Neuronal stem cell (in vitro differentiated cells): ENCODE measurements around the gene RTP5.

ENCODE experiments used
- DNase-seq: peaks from one replicate; pipeline ENCODE4 v3.0.0-alpha.2; 2013; ENCODE audit warnings: low spot score
- H2AFZ ChIP-seq: one replicate; pipeline ENCODE4 v1.6.1; 2013; ENCODE audit warnings: mild to moderate bottlenecking, low read length, inconsistent platforms
- H2AK5ac ChIP-seq: 2 replicates; pipeline ENCODE4 v1.6.1; 2013; ENCODE audit warnings: low read depth, mild to moderate bottlenecking, inconsistent platforms, low read length, moderate library complexity, mixed read lengths
- H2BK120ac ChIP-seq: 2 replicates; pipeline ENCODE4 v1.6.1; 2013; ENCODE audit warnings: low read depth, mild to moderate bottlenecking, inconsistent platforms, low read length, moderate library complexity, mixed read lengths
- H2BK12ac ChIP-seq: one replicate; pipeline ENCODE4 v1.6.1; 2013; ENCODE audit warnings: low read length, inconsistent platforms
- H2BK15ac ChIP-seq: 2 replicates; pipeline ENCODE4 v1.6.1; 2013; ENCODE audit warnings: mild to moderate bottlenecking, low read length, inconsistent platforms, mixed read lengths
- H2BK5ac ChIP-seq: one replicate; pipeline ENCODE4 v1.6.1; 2013; ENCODE audit warnings: inconsistent platforms, mild to moderate bottlenecking, low read length, moderate library complexity
- H3K14ac ChIP-seq: one replicate; pipeline ENCODE4 v1.6.1; 2013; ENCODE audit warnings: low read length, inconsistent platforms
- H3K18ac ChIP-seq: 2 replicates; pipeline ENCODE4 v1.6.1; 2013; ENCODE audit warnings: low read length, inconsistent platforms
- H3K23ac ChIP-seq: 2 replicates; pipeline ENCODE4 v1.6.1; 2013; ENCODE audit warnings: low read depth, mild to moderate bottlenecking, mixed read lengths, low read length, inconsistent platforms; ENCODE audit not compliant: poor library complexity
- H3K27ac ChIP-seq: replicated peaks from 3 replicates; pipeline ENCODE4 v1.5.1; 2013; ENCODE audit warnings: low read length, inconsistent platforms
- H3K27me3 ChIP-seq, 3 experiments: 2 replicates each; pipeline ENCODE4 v1.6.1; 2013; ENCODE audit warnings: low read length in 3 of 3, mild to moderate bottlenecking in 2 of 3, inconsistent platforms in 1 of 3, low read depth in 1 of 3, mixed read lengths in 1 of 3, moderate library complexity in 1 of 3; ENCODE audit not compliant: control insufficient read depth in 3 of 3, insufficient read depth in 3 of 3
- H3K36me3 ChIP-seq, 2 donors: replicated peaks in 1 of 2; 2 replicates each; pipeline ENCODE4 v1.6.1; 2013; ENCODE audit warnings: low read length in 2 of 2; ENCODE audit not compliant: control insufficient read depth in 2 of 2, insufficient read depth in 2 of 2
- H3K4ac ChIP-seq: 2 replicates; pipeline ENCODE4 v1.6.1; 2013; ENCODE audit warnings: inconsistent platforms, mild to moderate bottlenecking, low read length, moderate library complexity
- H3K4me1 ChIP-seq, 2 donors: 1 replicate in 1 of 2; 2 replicates in 1 of 2; pipeline ENCODE4 v1.6.1; 2013; ENCODE audit warnings: low read length in 2 of 2, low read depth in 1 of 2; ENCODE audit not compliant: control insufficient read depth in 2 of 2, insufficient read depth in 1 of 2
- H3K4me2 ChIP-seq: one replicate; pipeline ENCODE4 v1.6.1; 2013; ENCODE audit warnings: mild to moderate bottlenecking, low read length, inconsistent platforms; ENCODE audit not compliant: insufficient read depth, poor library complexity, severe bottlenecking
- H3K4me3 ChIP-seq, 2 donors: 2 replicates each; pipeline ENCODE4 v1.5.1; 2013; ENCODE audit warnings: low read length in 2 of 2, mild to moderate bottlenecking in 2 of 2, inconsistent platforms in 1 of 2, moderate library complexity in 1 of 2
- H3K79me1 ChIP-seq: one replicate; pipeline ENCODE4 v1.6.1; 2013; ENCODE audit warnings: low read depth, mild to moderate bottlenecking, inconsistent platforms, low read length, moderate library complexity
- H3K9ac ChIP-seq: one replicate; pipeline ENCODE4 v1.6.1; 2013; ENCODE audit warnings: mild to moderate bottlenecking, low read depth, low read length, inconsistent platforms; ENCODE audit not compliant: poor library complexity
- H3K9me3 ChIP-seq, 2 donors: replicated peaks in 1 of 2; 2 replicates each; pipeline versions ENCODE3 to v1.6.1; 2013; ENCODE audit warnings: low read length in 2 of 2, mild to moderate bottlenecking in 2 of 2, inconsistent platforms in 1 of 2, low read depth in 1 of 2, mixed read lengths in 1 of 2, moderate library complexity in 1 of 2; ENCODE audit not compliant: control insufficient read depth in 2 of 2, insufficient read depth in 1 of 2
- H4K8ac ChIP-seq: one replicate; pipeline ENCODE4 v1.6.1; 2013; ENCODE audit warnings: low read depth, mild to moderate bottlenecking, inconsistent platforms, low read length, moderate library complexity
- H4K91ac ChIP-seq: one replicate; pipeline ENCODE4 v1.6.1; 2013; ENCODE audit warnings: low read length, low read depth, mild to moderate bottlenecking, inconsistent platforms; ENCODE audit not compliant: poor library complexity
- WGBS, 2 donors: extraction: QIAGEN DNeasy Blood & Tissue Kit; methylation state at CpG; one replicate each; pipeline ENCODE4 v1.1.7; 2013; ENCODE audit warnings: missing lambda C conversion rate in 2 of 2, mixed read lengths in 1 of 2; ENCODE audit not compliant: insufficient read length in 2 of 2, insufficient replicate concordance in 1 of 2; ENCODE audit errors: extremely low coverage in 2 of 2; 5-methylcytosine and 5-hydroxymethylcytosine counted together

Gene RTP5

DNA sequence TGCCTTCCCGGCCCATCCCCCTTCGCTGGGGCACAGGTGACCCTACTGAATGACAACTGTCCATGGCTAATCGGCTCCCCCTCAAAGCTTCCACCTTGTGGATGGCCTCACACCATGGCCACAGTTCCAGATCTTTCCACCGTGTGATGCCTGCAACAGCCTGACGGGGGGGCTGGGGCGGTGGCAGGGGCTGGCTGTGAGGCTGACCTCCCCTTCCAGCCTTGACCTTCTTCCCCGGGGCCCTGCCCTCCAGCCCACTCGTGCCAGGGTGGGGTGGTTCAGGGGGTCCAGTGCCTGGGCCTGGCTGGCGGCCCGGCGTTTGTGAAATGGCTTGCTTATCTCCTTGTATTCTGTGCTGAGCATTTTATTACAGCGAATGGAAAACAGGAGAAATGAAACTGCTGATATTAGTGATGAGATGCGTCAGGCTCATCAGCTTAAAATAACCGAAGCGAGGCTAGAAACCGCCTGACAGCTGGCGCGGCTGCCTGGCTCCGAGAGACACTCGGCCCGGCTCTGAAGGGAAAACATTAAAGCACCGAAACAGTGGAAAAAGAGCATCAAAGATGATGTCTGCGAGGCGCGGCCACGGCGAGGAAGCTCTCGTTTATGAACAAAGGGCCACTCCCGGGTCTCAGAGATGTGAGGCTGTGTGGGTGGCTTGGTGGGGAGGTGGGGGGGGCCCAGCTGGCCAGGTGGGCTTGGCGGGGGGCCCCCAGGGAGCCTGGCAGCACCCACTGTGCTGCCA lies 9.9 kb upstream of the RTP5 start:
- Histone ChIP-seq H3K4me3 (no peak overlapping the region), H2BK15ac (peak overlapping the region; percentile 67), H4K91ac (no peak overlapping the region), H4K8ac (no peak overlapping the region), H3K27me3 (peaks cover 0 to 15% (median 4%) of the 10 kb centered on the region in 3 experiments), H3K79me1 (peaks cover 2% of the 10 kb centered on the region), H3K9ac (peak overlapping the region; percentile 44), H2AK5ac (peak overlapping the region; percentile 83), H3K4me2 (no peak overlapping the region), H3K4me1 (peaks cover 0 to 3% of the 10 kb centered on the region in 2 donors), H2BK120ac (no peak overlapping the region), H3K23ac (peak overlapping the region; percentile 91), H3K9me3 (peaks cover 0 to 6% of the 10 kb centered on the region in 2 donors), H3K36me3 (peaks cover 0 to 2% of the 10 kb centered on the region in 2 donors), H3K18ac (no peak overlapping the region), H2AFZ (no peak overlapping the region), H2BK5ac (peak overlapping the region; percentile 53), H3K27ac (no peak overlapping the region), H3K14ac (peak overlapping the region; percentile 63), H3K4ac (no peak overlapping the region), H2BK12ac (peak overlapping the region; percentile 6)
- WGBS, 2 donors: no CpG with 5 or more reads among the region's 30 CpGs
- DNase-seq: no peak

DNA sequence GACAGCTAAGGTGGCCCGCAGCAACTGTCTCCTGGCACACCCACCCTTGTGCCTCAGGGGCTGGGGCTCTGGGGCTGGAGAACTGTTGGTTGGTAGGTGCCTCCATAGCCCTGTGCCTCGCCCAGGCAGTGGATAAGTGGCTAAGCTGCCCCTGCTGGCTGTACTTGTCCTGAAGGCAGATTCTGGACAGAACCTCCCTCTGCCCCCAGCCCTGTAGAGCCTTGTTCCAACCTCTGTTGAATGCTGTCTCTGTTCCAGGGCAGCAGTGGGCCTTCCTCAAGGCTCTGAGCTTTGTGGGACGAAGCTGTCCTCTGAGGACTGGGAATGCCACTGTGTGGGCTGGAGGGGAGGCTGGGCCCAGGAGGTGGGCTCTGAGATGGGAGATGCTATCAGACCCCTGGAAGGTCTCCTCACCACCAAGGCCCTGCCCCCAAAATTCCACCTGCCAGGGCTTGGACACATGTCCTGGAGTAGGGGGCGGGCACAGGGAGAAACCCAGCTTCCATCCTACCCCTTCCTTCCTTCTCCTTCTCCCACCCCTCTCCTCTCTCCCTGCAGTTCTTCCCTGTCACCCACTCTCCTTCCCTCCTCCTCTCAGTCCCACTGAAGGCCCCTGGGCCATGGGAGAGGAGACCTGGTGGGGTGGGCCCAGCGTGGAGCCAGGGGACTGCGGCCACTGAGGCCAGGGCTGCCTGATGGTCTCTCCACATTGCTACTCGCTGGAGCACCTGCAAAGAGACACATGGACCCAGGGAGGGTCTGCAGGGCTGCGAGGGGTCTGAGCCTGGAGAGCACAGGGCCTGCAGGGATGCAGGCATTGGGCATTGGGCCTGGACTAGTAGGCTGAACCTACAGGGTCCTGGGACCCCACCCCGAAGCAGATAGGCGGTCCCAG lies 9.1 kb upstream of the RTP5 start:
- no peak overlapping the region for H3K4me3 ChIP-seq
- no peak overlapping the region for H3K4ac ChIP-seq
- H3K18ac ChIP-seq: no peak overlapping the region
- H2AFZ ChIP-seq: no peak overlapping the region
- peak overlapping the region; percentile 47 for H2BK120ac ChIP-seq
- peaks cover 9% of the 10 kb centered on the region for H3K79me1 ChIP-seq
- no peak overlapping the region for H3K4me2 ChIP-seq
- H2BK12ac ChIP-seq: peak overlapping the region; percentile 31
- no peak overlapping the region for H2BK5ac ChIP-seq
- H4K8ac ChIP-seq: no peak overlapping the region
- peaks cover 0 to 5% of the 10 kb centered on the region in 2 donors for H3K36me3 ChIP-seq
- no peak overlapping the region for H3K14ac ChIP-seq
- H3K23ac ChIP-seq: peak overlapping the region; percentile 67
- H3K27me3 ChIP-seq: peaks cover 0 to 14% (median 12%) of the 10 kb centered on the region in 3 experiments
- H3K4me1 ChIP-seq: peaks cover 0 to 10% of the 10 kb centered on the region in 2 donors
- H2BK15ac ChIP-seq: no peak overlapping the region
- H3K9me3 ChIP-seq: peaks cover 0 to 13% of the 10 kb centered on the region in 2 donors
- DNase-seq: no peak
- H2AK5ac ChIP-seq: peak overlapping the region; percentile 25
- WGBS, 2 donors: no CpG with 5 or more reads among the region's 10 CpGs
- no peak overlapping the region for H4K91ac ChIP-seq
- no peak overlapping the region for H3K27ac ChIP-seq
- no peak overlapping the region for H3K9ac ChIP-seq

DNA sequence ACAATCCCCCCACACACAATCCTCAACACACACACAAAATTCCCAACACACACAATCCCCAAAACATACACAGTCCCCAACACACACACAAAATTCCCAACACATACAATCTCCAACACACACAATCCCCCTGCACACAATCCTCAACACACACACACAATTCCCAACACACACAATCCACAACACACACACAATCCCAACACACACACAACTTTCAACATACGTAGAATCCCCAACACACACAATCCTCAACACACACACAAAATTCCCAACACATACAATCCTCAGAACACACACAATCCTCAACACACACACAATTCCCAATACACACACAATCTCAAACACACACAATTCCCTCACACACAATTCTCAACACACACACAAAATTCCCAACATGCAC lies 8.3 kb upstream of the RTP5 start:
- Histone ChIP-seq H4K91ac (no peak overlapping the region), H2BK5ac (no peak overlapping the region), H3K4me3 (no peak overlapping the region), H3K9me3 (peaks cover 0 to 18% of the 10 kb centered on the region in 2 donors), H3K4me1 (peaks cover 0 to 16% of the 10 kb centered on the region in 2 donors), H2BK120ac (no peak overlapping the region), H3K23ac (no peak overlapping the region), H3K18ac (no peak overlapping the region), H3K9ac (no peak overlapping the region), H3K4me2 (no peak overlapping the region), H3K36me3 (peaks cover 0 to 8% of the 10 kb centered on the region in 2 donors), H3K14ac (no peak overlapping the region), H2AFZ (no peak overlapping the region), H3K79me1 (peaks cover 15% of the 10 kb centered on the region), H4K8ac (no peak overlapping the region), H3K27ac (no peak overlapping the region), H3K4ac (no peak overlapping the region), H2BK15ac (no peak overlapping the region), H3K27me3 (peaks cover 0 to 19% (median 11%) of the 10 kb centered on the region in 3 experiments), H2AK5ac (no peak overlapping the region), H2BK12ac (no peak overlapping the region)
- no peak for DNase-seq
- WGBS, 2 donors: 100% methylated on average over 1 of the region's 1 CpG

DNA sequence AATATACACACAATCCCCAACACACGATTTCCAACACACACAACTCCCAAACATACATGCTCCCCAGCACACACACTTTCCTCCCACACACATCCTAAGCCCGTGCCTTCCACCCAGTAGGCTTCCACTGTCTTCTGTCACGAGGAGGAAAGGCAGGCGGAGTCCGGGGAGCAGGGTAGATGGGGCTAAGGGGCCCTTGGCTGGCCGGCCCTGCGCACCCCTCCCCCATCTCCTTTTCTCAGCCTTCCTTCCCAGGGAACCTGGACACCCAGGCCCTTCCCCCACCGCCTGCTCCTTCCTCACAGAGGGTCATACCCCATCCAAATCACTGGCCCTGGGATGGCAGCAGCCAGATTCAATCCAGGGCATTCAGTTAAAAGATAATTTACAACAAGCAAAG lies 7.4 kb upstream of the RTP5 start:
- peaks cover 0 to 19% (median 15%) of the 10 kb centered on the region in 3 experiments for H3K27me3 ChIP-seq
- no peak for DNase-seq
- H3K4ac ChIP-seq: peak overlapping the region; percentile 38
- H2BK12ac ChIP-seq: no peak overlapping the region
- H3K9ac ChIP-seq: no peak overlapping the region
- no peak overlapping the region for H2AFZ ChIP-seq
- no peak overlapping the region for H3K4me3 ChIP-seq
- no peak overlapping the region for H2BK5ac ChIP-seq
- no peak overlapping the region for H2BK15ac ChIP-seq
- peaks cover 0 to 8% of the 10 kb centered on the region in 2 donors for H3K36me3 ChIP-seq
- no peak overlapping the region for H4K91ac ChIP-seq
- no peak overlapping the region for H3K23ac ChIP-seq
- WGBS, 2 donors: 100% methylated on average over 1 of the region's 8 CpGs; no CpG with 5 or more reads in 1 of the 2 donors
- peaks cover 15% of the 10 kb centered on the region for H3K79me1 ChIP-seq
- no peak overlapping the region for H3K18ac ChIP-seq
- no peak overlapping the region for H2AK5ac ChIP-seq
- H3K9me3 ChIP-seq: peaks cover 0 to 18% of the 10 kb centered on the region in 2 donors
- H3K27ac ChIP-seq: no peak overlapping the region
- H4K8ac ChIP-seq: no peak overlapping the region
- no peak overlapping the region for H3K14ac ChIP-seq
- no peak overlapping the region for H2BK120ac ChIP-seq
- H3K4me1 ChIP-seq: peaks cover 0 to 19% of the 10 kb centered on the region in 2 donors
- H3K4me2 ChIP-seq: no peak overlapping the region
